HepG2 (cell line): ENCODE data around the gene SRCIN1. TPM values are rescaled to one million over a fixed set of nuclear protein-coding genes. Genes with fewer than 3 reads are reported as not detected.
A peak's percentile ranks its signal among the peaks of the same experiment; 100 is the strongest.

ENCODE experiments used
- ATAC-seq: fragments of 200-7000 bp; cut with Tn5 transposase; 3 replicates; pipeline ENCODE4 v1.9.1; 2020; ENCODE audit warnings: mild to moderate bottlenecking, moderate library complexity
- BruUV-seq: library from RNA; stranded (reverse); fragments of 400-500 nt; replicated peaks from 2 replicates; lab custom pipeline; 2021; lab: Mats Ljungman, UMichigan
- CTCF ChIA-PET: fragments of 300-600 bp; formaldehyde crosslinking; extraction: SDS; loops from one replicate; lab custom pipeline; 2021; ENCODE audit warnings: low total read pairs, inconsistent platforms, low intra/inter-chr PET ratio; lab: Yijun Ruan, JAX
- POLR2A ChIA-PET: fragments of 350-600 bp; sonication (Branson Sonifier 250); formaldehyde crosslinking; loops from one replicate; lab custom pipeline; 2020; ENCODE audit warnings: antibody characterized with exemption, inconsistent platforms; lab: Yijun Ruan, JAX
- DNase-seq: peaks from one replicate; pipeline ENCODE4 v3.0.0-alpha.2; 2015; ENCODE audit warnings: low spot score
- FAIRE-seq: peaks from 3 replicates; lab custom pipeline; 2011; peaks lifted over from hg19 to GRCh38; lab: Jason Lieb, UNC
- H2AFZ ChIP-seq: one replicate; pipeline ENCODE4 v1.6.1; 2011; ENCODE audit warnings: low read length, inconsistent platforms
- H3K27ac ChIP-seq: fragments of 300-600 bp; 3 replicates; pipeline ENCODE4 v1.8.0; 2011; ENCODE audit warnings: mixed run types, mild to moderate bottlenecking, mixed read lengths, low read length, inconsistent platforms; ENCODE audit not compliant: insufficient read depth; ENCODE audit errors: extremely low read length
- H3K27me3 ChIP-seq, 2 experiments: fragments of 200-600 bp in 1 of 2; 2 replicates in 1 of 2; 3 replicates in 1 of 2; pipeline versions ENCODE4 v1.6.0 to v1.8.0; 2011; ENCODE audit warnings: low read length in 2 of 2, mild to moderate bottlenecking in 2 of 2, moderate library complexity in 2 of 2, inconsistent platforms in 1 of 2; ENCODE audit not compliant: insufficient read depth in 2 of 2, control insufficient read depth in 1 of 2
- H3K36me3 ChIP-seq, 2 experiments: fragments of 200-600 bp in 1 of 2; replicated peaks in 1 of 2; 2 replicates in 1 of 2; 3 replicates in 1 of 2; pipeline versions ENCODE4 v1.5.1 to v1.8.0; 2011; ENCODE audit warnings: low read length in 2 of 2, inconsistent platforms in 1 of 2; ENCODE audit not compliant: insufficient read depth in 2 of 2, control insufficient read depth in 1 of 2
- H3K4me1 ChIP-seq: 2 replicates; pipeline ENCODE4 v1.5.1; 2012; ENCODE audit warnings: low read length, inconsistent platforms; ENCODE audit not compliant: insufficient read depth
- H3K4me2 ChIP-seq: 2 replicates; pipeline ENCODE4 v1.6.0; 2011; ENCODE audit warnings: low read depth, low read length, inconsistent platforms
- H3K4me3 ChIP-seq, 3 experiments: fragments of 200-600 bp in 1 of 3; sonication (generic), shearing (Covaris generic) in 1 of 3; replicated peaks in 1 of 3; 2 replicates each; pipeline ENCODE4 v1.5.1; 2011 to 2016; ENCODE audit warnings: low read length in 3 of 3, inconsistent platforms in 2 of 3, low read depth in 2 of 3, mild to moderate bottlenecking in 2 of 3, control low read depth in 1 of 3, mixed read lengths in 1 of 3; ENCODE audit not compliant: insufficient read depth in 1 of 3
- H3K79me2 ChIP-seq: one replicate; pipeline ENCODE4 v1.6.1; 2011; ENCODE audit warnings: low read length, inconsistent platforms; ENCODE audit not compliant: insufficient read depth
- H3K9ac ChIP-seq: 2 replicates; pipeline ENCODE4 v1.6.0; 2011; ENCODE audit warnings: mild to moderate bottlenecking, low read depth, low read length, inconsistent platforms; ENCODE audit not compliant: insufficient read depth
- H3K9me3 ChIP-seq: 2 replicates; pipeline ENCODE4 v1.5.1; 2012; ENCODE audit warnings: mild to moderate bottlenecking, low read length
- H4K20me1 ChIP-seq: 2 replicates; pipeline ENCODE4 v1.6.0; 2011; ENCODE audit warnings: inconsistent platforms, mild to moderate bottlenecking, low read length, moderate library complexity; ENCODE audit not compliant: insufficient read depth
- AGO2 ChIP-seq: fragments of 200-400 bp; formaldehyde crosslinking; optimal IDR thresholded peaks from 2 replicates; pipeline ENCODE3; 2017; ENCODE audit warnings: mild to moderate bottlenecking, low read depth, low read length, moderate library complexity
- CBX1 ChIP-seq: IDR thresholded peaks from one replicate; pipeline ENCODE4 v1.6.1; 2016; ENCODE audit warnings: antibody characterized with exemption, low read depth
- CHD2 ChIP-seq: IDR thresholded peaks from 2 replicates; pipeline ENCODE4 v1.6.1; 2011; ENCODE audit warnings: low read depth, low read length, improper control_type of control experiment
- HINFP ChIP-seq: sonication (generic); formaldehyde crosslinking; IDR thresholded peaks from 2 replicates; pipeline ENCODE4 v1.4.0; 2020; ENCODE audit warnings: low read depth, mild to moderate bottlenecking, missing genetic modification reagents
- HOXA7 ChIP-seq: sonication (generic); formaldehyde crosslinking; IDR thresholded peaks from 2 replicates; pipeline ENCODE4 v1.8.1; 2022; ENCODE audit warnings: mild to moderate bottlenecking, missing genetic modification reagents, moderate library complexity
- MEF2D ChIP-seq: sonication (generic); formaldehyde crosslinking; IDR thresholded peaks from 2 replicates; pipeline ENCODE4 v1.5.1; 2020; ENCODE audit warnings: mild to moderate bottlenecking, missing genetic modification reagents
- MIXL1 ChIP-seq: IDR thresholded peaks from 2 replicates; pipeline ENCODE4 v1.6.1; 2016
- NR2F1 ChIP-seq, 2 experiments: fragments of 450-650 bp in 1 of 2; formaldehyde crosslinking in 1 of 2; IDR thresholded peaks; 2 replicates each; pipeline versions ENCODE4 v1.5.0 to v1.6.1; 2016 to 2020; ENCODE audit warnings: mild to moderate bottlenecking in 1 of 2, missing compliant biosample characterization in 1 of 2, missing genetic modification reagents in 1 of 2, moderate library complexity in 1 of 2
- PHF21A ChIP-seq: sonication (generic); formaldehyde crosslinking; IDR thresholded peaks from 2 replicates; pipeline ENCODE4 v1.5.0; 2020; ENCODE audit warnings: mild to moderate bottlenecking, missing genetic modification reagents
- RBFOX2 ChIP-seq: fragments of 200-400 bp; formaldehyde crosslinking; IDR thresholded peaks from 2 replicates; pipeline ENCODE4 v1.6.1; 2017; ENCODE audit warnings: low read depth, mild to moderate bottlenecking, low read length
- SMARCE1 ChIP-seq: fragments of 450-650 bp; IDR thresholded peaks from 2 replicates; pipeline ENCODE4 v1.6.1; 2017; ENCODE audit warnings: borderline replicate concordance
- SSRP1 ChIP-seq: IDR thresholded peaks from 2 replicates; pipeline ENCODE4 v1.6.1; 2016; ENCODE audit warnings: control low read depth
- TARDBP ChIP-seq: sonication (generic); formaldehyde crosslinking; IDR thresholded peaks from 2 replicates; pipeline ENCODE4 v1.8.0; 2022; ENCODE audit warnings: mild to moderate bottlenecking, missing genetic modification reagents
- ZMYM3 ChIP-seq: sonication (generic); formaldehyde crosslinking; IDR thresholded peaks from 2 replicates; pipeline ENCODE4 v1.5.1; 2020; ENCODE audit warnings: mild to moderate bottlenecking, missing genetic modification reagents
- ZNF414 ChIP-seq: sonication (generic); formaldehyde crosslinking; IDR thresholded peaks from 2 replicates; pipeline ENCODE4 v1.5.0; 2020; ENCODE audit warnings: missing genetic modification reagents
- ZNF556 ChIP-seq: sonication (generic); formaldehyde crosslinking; IDR thresholded peaks from 2 replicates; pipeline ENCODE4 v1.4.0; 2020; ENCODE audit warnings: mild to moderate bottlenecking, missing genetic modification reagents, borderline replicate concordance
- WGBS: methylation state at CpG from one replicate; pipeline ENCODE4 v1.1.6; 2017; ENCODE audit warnings: low lambda C conversion rate; 5-methylcytosine and 5-hydroxymethylcytosine counted together
- in situ Hi-C: cut with HindIII; loops from 2 replicates; pipeline ENCODE4 v1.10.0; 2017; ENCODE audit warnings: low pct_unique_long_range_greater_than_20kb; ENCODE audit not compliant: extremely low pct_ligation_motif_present
- intact Hi-C: fragments of 100-400 bp; cut with micrococcal nuclease; formaldehyde crosslinking; loops from one replicate; pipeline ENCODE4 v1.10.0; 2022; ENCODE audit not compliant: unreplicated experiment
- polyA plus RNA-seq, 8 experiments: library from polyadenylated mRNA; depleted of rRNA in 3 of 8; stranded (reverse) in 7 of 8; unstranded in 1 of 8; fragments of >200 nt; fragmentation: Illumina TruSeq in 4 of 8; extraction: Trizol in 4 of 8; gene quantifications; 2 replicates each; pipeline versions ENCODE4 v1.2.1 to v1.2.3, GENCODE V29; 2011 to 2016; ENCODE audit warnings: low read depth in 4 of 8, missing spikeins in 1 of 8, mixed read lengths in 1 of 8; ENCODE audit not compliant: insufficient read depth in 1 of 8
- total RNA-seq, 5 experiments: library from RNA; depleted of rRNA; stranded (reverse); fragments of >200 nt; fragmentation: Illumina TruSeq; extraction: Trizol; gene quantifications; 2 replicates each; pipeline ENCODE4 v1.2.3, GENCODE V29; 2016; ENCODE audit warnings: low read depth in 1 of 5
- TF ChIP-seq, protein P1 (sequence below): sonication (generic); formaldehyde crosslinking; IDR thresholded peaks from 2 replicates; pipeline ENCODE4 v1.5.1; 2020; ENCODE audit warnings: missing genetic modification reagents, mild to moderate bottlenecking, borderline replicate concordance
- TF ChIP-seq, protein P2 (sequence below): sonication (generic); formaldehyde crosslinking; IDR thresholded peaks from 2 replicates; pipeline ENCODE4 v1.4.0; 2020; ENCODE audit warnings: mild to moderate bottlenecking, missing genetic modification reagents

Gene SRCIN1
- total and polyA plus RNA-seq, 2 of the 13 experiments (the other 11 are each of a cell fraction or from before 2014, with no cell fraction given): 1.2 to 9.6 TPM

- H2AFZ ChIP-seq: no peak overlapping the region
- H3K9ac ChIP-seq: peak overlapping the region; percentile 73
- BruUV-seq: TSS peak; percentile 96
- no peaks in the 10 kb centered on the region for H3K27me3 ChIP-seq
- ATAC-seq (peak; percentile 85), FAIRE-seq (no peak), DNase-seq (peak; percentile 100)
- in situ Hi-C loops (no loop called here), intact Hi-C loops (loop anchor here (1.0 kb wide), 1 partner anchor 43 kb away; no protein-coding TSS in a partner anchor)
- ChIA-PET CTCF (interaction anchor here (0.8 to 2.3 kb wide), 3 partner anchors 8 to 49 kb away, joined by 3 to 11 read pairs (median 4); partner anchors contain the start of gene SRCIN1), POLR2A (interaction anchor here (0.7 to 9.0 kb wide), 31 partner anchors 9 to 262 kb away, joined by 3 to 291 read pairs (median 5); partner anchors contain the start of genes EPOP, MLLT6, RPL23 and SOCS7)
- no peaks in the 10 kb centered on the region for H4K20me1 ChIP-seq
- WGBS: 19% methylated on average over 7 of the region's 7 CpGs
- H3K36me3 ChIP-seq: no peaks in the 10 kb centered on the region
- H3K79me2 ChIP-seq: no peaks in the 10 kb centered on the region
- peak overlapping the region; percentile 95 for H3K27ac ChIP-seq
- no peaks in the 10 kb centered on the region for H3K9me3 ChIP-seq
- peak overlapping the region; percentile 74 for H3K4me2 ChIP-seq
- H3K4me3 ChIP-seq: peak overlapping the region in 1 of 3 experiments; percentile 56; a peak in 3 of 6 replicates
- peaks cover 100% of the 10 kb centered on the region for H3K4me1 ChIP-seq
- TF ChIP-seq SSRP1 (CRISPR knock-in tag) (peak; percentile 31; the same call in 1 of the 2 replicates), AGO2 (no peak), CHD2 (peak; percentile 75; the same call in 1 of the 2 replicates), ZMYM3 (CRISPR knock-in tag) (peak; percentile 98), RBFOX2 (peak; percentile 50; the same call in 1 of the 2 replicates), SMARCE1 (no peak), MEF2D (CRISPR knock-in tag) (peak; percentile 99), HINFP (CRISPR knock-in tag) (peak; percentile 77), TARDBP (CRISPR knock-in tag) (peak; percentile 99; the same call in 1 of the 2 replicates), PHF21A (CRISPR knock-in tag) (peak; percentile 100), CBX1 (peak; percentile 68), ZNF414 (CRISPR knock-in tag) (peak; percentile 64; the same call in 1 of the 2 replicates), MIXL1 (CRISPR knock-in tag) (peak; percentile 97), NR2F1 (CRISPR knock-in tag; IDR thresholded peaks at IDR 0.05) (peak; percentile 70 to 72), ZNF556 (CRISPR knock-in tag) (peak; percentile 87; the same call in 1 of the 2 replicates), HOXA7 (CRISPR knock-in tag) (no peak)
- TF ChIP-seq, protein P1, sequence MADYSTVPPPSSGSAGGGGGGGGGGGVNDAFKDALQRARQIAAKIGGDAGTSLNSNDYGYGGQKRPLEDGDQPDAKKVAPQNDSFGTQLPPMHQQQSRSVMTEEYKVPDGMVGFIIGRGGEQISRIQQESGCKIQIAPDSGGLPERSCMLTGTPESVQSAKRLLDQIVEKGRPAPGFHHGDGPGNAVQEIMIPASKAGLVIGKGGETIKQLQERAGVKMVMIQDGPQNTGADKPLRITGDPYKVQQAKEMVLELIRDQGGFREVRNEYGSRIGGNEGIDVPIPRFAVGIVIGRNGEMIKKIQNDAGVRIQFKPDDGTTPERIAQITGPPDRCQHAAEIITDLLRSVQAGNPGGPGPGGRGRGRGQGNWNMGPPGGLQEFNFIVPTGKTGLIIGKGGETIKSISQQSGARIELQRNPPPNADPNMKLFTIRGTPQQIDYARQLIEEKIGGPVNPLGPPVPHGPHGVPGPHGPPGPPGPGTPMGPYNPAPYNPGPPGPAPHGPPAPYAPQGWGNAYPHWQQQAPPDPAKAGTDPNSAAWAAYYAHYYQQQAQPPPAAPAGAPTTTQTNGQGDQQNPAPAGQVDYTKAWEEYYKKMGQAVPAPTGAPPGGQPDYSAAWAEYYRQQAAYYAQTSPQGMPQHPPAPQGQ (CRISPR knock-in tag): 0 out of 2 replicates have a peak, but pooled peaks have one; percentile 20
- TF ChIP-seq, protein P2, sequence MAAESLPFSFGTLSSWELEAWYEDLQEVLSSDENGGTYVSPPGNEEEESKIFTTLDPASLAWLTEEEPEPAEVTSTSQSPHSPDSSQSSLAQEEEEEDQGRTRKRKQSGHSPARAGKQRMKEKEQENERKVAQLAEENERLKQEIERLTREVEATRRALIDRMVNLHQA (CRISPR knock-in tag): no peak
Observed at GRCh38 chr17:38613981-38614779, 8.4 kb upstream of the SRCIN1 start.
